Gastrocnemius medialis (tissue), 4 donors: ENCODE results near the gene UQCRH.

Experiments
- POLR2A ChIP-seq, 2 donors: fragments of 450-650 bp; IDR thresholded peaks; one replicate each; pipeline ENCODE4 v1.6.1; 2017; ENCODE audit warnings: antibody characterized with exemption in 2 of 2, mild to moderate bottlenecking in 2 of 2, moderate library complexity in 2 of 2
- TF ChIP-seq, protein P1 (sequence below), 5 experiments: fragments of 450-650 bp in 3 of 5; fragments of 200-600 bp in 2 of 5; sonication (generic) in 2 of 5; IDR thresholded peaks in 4 of 5; conservative IDR thresholded peaks in 1 of 5; 1 replicate in 4 of 5; 2 replicates in 1 of 5; pipeline ENCODE4 v1.5.1; 2016 to 2019; ENCODE audit warnings: antibody characterized with exemption in 5 of 5, mild to moderate bottlenecking in 3 of 5, moderate library complexity in 3 of 5

- TF ChIP-seq, protein P1, sequence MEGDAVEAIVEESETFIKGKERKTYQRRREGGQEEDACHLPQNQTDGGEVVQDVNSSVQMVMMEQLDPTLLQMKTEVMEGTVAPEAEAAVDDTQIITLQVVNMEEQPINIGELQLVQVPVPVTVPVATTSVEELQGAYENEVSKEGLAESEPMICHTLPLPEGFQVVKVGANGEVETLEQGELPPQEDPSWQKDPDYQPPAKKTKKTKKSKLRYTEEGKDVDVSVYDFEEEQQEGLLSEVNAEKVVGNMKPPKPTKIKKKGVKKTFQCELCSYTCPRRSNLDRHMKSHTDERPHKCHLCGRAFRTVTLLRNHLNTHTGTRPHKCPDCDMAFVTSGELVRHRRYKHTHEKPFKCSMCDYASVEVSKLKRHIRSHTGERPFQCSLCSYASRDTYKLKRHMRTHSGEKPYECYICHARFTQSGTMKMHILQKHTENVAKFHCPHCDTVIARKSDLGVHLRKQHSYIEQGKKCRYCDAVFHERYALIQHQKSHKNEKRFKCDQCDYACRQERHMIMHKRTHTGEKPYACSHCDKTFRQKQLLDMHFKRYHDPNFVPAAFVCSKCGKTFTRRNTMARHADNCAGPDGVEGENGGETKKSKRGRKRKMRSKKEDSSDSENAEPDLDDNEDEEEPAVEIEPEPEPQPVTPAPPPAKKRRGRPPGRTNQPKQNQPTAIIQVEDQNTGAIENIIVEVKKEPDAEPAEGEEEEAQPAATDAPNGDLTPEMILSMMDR (IDR thresholded peaks at IDR 0.05 in 4 of 5, conservative IDR thresholded peaks at IDR 0.05 in 1 of 5): peak in 1 of 5 experiments; percentile 0
- TF ChIP-seq POLR2A (IDR thresholded peaks at IDR 0.05): no peak
Observed at GRCh38 chr1:46303872-46304326, 401 bp downstream of the UQCRH start.
